GM18511 (cell line): ENCODE results near the gene RPL39L.
"Not testable (repeated sequence)": the region's sequence is repeated elsewhere in the genome, so short reads cannot be mapped to it uniquely, and the experiment has no call there.

Source experiments
- ATAC-seq: cut with Tn5 transposase; IDR thresholded peaks from one replicate; pipeline ENCODE4 v1.9.1; 2021; ENCODE audit warnings: mild to moderate bottlenecking, moderate library complexity; ENCODE audit not compliant: unreplicated experiment

Gene RPL39L

GRCh38 chr3:187139126-187139894, at the start of gene RPL39L:
TSS of gene RPL39L (minus strand) at chr3:187139496. CDS start at chr3:187121300, 18,196 bp downstream.
- ATAC-seq = peak; percentile 98

DNA sequence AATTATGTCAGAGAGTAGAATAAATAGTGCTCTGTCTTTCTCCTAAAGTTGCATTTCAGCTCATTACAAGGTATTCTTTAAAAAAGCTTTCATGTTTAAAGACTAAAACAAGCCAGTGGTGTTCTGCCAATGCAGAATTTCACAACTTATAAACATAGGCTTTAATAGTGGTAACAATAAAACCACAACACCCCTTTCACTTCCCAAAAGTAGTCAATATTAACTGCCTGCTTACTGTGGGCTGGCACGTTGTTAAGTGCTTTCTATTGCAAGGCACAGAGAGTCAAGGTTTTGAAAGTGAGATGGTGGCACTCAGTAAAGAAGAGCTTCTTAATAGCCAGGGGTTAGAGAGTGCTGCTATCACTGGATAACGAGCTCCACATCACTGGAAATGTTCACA, 49.6 kb upstream of the RPL39L start:
- peak; percentile 62 for ATAC-seq

- ATAC-seq = peak; percentile 63
These were observed 47.6 kb upstream of the RPL39L start for GRCh38 chr3:187186801-187187421.

DNA sequence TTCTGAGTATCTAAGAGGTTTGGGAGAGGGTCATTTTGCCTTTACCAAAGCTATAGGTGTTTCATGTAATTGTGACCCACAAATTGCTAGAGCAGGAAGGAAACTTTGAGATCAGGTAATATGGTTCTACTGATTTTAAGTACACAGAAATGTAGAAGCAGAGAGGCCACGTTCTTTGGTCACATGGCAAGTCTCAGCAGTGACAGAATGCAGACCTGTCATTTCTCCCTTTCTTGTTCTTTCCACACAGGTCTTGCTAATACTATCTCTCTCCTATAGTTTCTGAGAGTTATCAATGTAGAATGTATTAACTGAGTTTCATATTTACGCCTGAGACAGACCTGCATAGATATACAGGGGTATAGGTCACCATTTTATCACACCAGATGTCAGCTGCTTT, 47.1 kb upstream of the RPL39L start:
- peak; percentile 32 for ATAC-seq

- no peak for ATAC-seq
These were observed 46.5 kb upstream of the RPL39L start for GRCh38 chr3:187185759-187186158.

DNA sequence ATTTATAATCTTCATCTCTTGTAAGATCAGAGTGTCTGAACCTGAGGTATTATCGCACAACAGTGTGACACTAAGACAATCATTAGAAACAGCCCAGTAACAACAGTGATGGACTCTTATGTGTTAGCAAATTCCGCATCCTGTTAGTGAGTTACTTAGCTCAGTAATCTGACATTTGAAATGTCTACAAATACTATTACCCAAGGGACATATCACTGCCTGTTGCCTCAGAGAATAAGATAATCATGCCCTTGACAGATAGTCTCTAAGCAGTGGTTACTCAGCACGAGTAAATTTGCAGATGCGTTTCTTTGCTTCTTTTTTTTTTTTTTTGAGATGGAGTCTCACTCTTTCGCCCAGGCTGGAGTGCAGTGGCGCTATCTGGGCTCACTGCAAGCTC, 44.6 kb upstream of the RPL39L start:
- no peak for ATAC-seq

DNA sequence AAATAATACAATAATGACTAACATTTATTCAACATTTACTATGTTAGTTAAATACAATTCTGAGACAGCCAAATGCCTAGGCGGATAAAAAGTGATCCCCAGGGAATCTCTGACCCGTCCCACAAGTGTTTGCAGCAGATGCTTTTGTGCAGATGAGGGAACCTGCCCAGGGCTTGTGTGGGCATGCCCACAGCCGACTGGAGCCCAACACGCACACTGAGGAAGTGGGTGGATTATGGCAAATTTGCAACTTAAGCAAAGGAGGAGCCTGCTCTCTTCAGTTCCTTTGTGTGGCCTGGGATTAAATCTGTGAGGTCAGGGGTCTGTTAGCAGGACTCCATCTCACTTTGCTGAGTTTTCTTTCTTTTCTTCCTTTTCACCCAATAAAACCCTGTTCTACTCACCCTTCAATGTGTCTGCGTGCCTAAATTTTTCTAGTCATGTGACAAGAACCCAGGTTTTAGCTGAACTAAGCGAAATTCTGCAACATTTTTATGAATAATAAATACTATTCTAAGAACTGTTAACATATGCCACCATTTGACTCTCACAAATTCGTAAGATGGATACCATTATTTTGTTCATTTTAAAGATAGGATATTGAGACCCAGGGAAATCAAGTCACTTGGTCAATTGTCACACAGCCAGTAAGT, 44.0 kb upstream of the RPL39L start:
- ATAC-seq = peak; percentile 60

GRCh38 chr3:187181454-187182170, 42.3 kb upstream of the RPL39L start:
- no peak for ATAC-seq

- no peak for ATAC-seq
These were observed 33.6 kb upstream of the RPL39L start for GRCh38 chr3:187172929-187173328.

- not testable (repeated sequence) for ATAC-seq
These were observed 31.6 kb upstream of the RPL39L start for GRCh38 chr3:187170911-187171310.

GRCh38 chr3:187169231-187169960, 30.1 kb upstream of the RPL39L start:
- ATAC-seq = no peak

GRCh38 chr3:187167777-187168176, 28.5 kb upstream of the RPL39L start:
- no peak for ATAC-seq

GRCh38 chr3:187166750-187167149, 27.5 kb upstream of the RPL39L start:
- no peak for ATAC-seq

- no peak for ATAC-seq
These were observed 25.8 kb upstream of the RPL39L start for GRCh38 chr3:187165144-187165543.

- no peak for ATAC-seq
These were observed 23.1 kb upstream of the RPL39L start for GRCh38 chr3:187162265-187162953.

- ATAC-seq = no peak
These were observed 22.3 kb upstream of the RPL39L start for GRCh38 chr3:187161556-187161955.

GRCh38 chr3:187150599-187150998, 11.3 kb upstream of the RPL39L start:
- no peak for ATAC-seq

DNA sequence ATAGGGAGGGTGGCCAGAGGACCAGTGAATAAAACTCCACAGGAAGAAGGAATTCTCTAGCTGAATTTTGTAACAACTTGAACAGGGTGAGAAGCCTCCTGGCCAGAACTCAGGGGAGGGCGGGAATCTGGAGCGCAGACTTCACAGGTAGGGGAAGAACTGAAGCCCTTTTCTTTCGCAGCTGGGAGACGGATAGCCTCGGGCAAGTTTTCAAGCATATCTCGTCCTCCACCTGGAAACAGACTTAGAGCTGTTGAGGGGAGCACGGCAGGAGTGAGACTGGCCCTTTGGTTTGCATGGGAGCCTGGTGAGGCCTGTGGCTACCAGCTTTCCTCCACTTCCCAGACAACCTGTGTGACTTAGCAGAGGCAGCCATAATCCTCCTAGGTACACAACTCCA, 10.9 kb upstream of the RPL39L start:
- no peak for ATAC-seq

- no peak for ATAC-seq
These were observed 7.1 kb upstream of the RPL39L start for GRCh38 chr3:187146389-187146788.
